ENCODE measurements around the gene SYPL2. TPM values are rescaled to one million over a fixed set of nuclear protein-coding genes. Genes with fewer than 3 reads are reported as not detected.

SYPL2 gene
- total and polyA plus RNA-seq, 2 of the 8 experiments (the other 6 are each of a cell fraction or from before 2014, with no cell fraction given), result 1.5 TPM

GRCh38 chr1:109501644-109502363 is 35.5 kb downstream of the SYPL2 start:
- Histone ChIP-seq H3K4me3 (ENCODE audit: extremely low read depth in 1 of 4, insufficient read depth in 2 of 4, low read depth in 3 of 4, low read length in 4 of 4) (no peak overlapping the region), H2BK20ac (ENCODE audit: low read length) (no peak overlapping the region), H3K56ac (replicated peaks; ENCODE audit: insufficient read length, low read depth, low read length) (no peak overlapping the region), H2AFZ (ENCODE audit: low read length) (no peak overlapping the region), H4K20me1 (replicated peaks in 1 of 2; ENCODE audit: control insufficient read depth in 1 of 2, insufficient read depth in 2 of 2, low read length in 2 of 2) (peaks cover 2% of the 10 kb centered on the region in 2 experiments), H3K23ac (ENCODE audit: insufficient read length) (no peak overlapping the region), H3K79me1 (ENCODE audit: low read depth, low read length) (no peaks in the 10 kb centered on the region), H4K5ac (ENCODE audit: insufficient read length, low read depth, low read length) (no peak overlapping the region), H3K4ac (replicated peaks; ENCODE audit: insufficient read length, low read depth, low read length) (no peak overlapping the region), H3K27ac (ENCODE audit: low read depth, low read length) (no peak overlapping the region), H3K36me3 (ENCODE audit: control insufficient read depth in 2 of 4, insufficient read depth in 4 of 4, low read length in 3 of 4) (peaks cover 0 to 2% (median 0%) of the 10 kb centered on the region in 4 experiments; a peak in 2 of 8 replicates), H3K27me3 (replicated peaks in 1 of 4; ENCODE audit: control insufficient read depth in 3 of 4, extremely low read depth in 1 of 4, insufficient read depth in 3 of 4, low read length in 3 of 4) (no peaks in the 10 kb centered on the region), H3K79me2 (ENCODE audit: control insufficient read depth in 1 of 2, insufficient read depth in 2 of 2, low read length in 2 of 2) (no peaks in the 10 kb centered on the region), H3K9me3 (ENCODE audit: insufficient read depth in 2 of 2, low read depth in 1 of 2, low read length in 1 of 2) (no peaks in the 10 kb centered on the region), H3K4me2 (ENCODE audit: insufficient read depth in 1 of 2, low read depth in 2 of 2, low read length in 2 of 2) (no peak overlapping the region), H4K91ac (replicated peaks; ENCODE audit: insufficient read length, low read length) (no peak overlapping the region), H3K23me2 (ENCODE audit: low read depth, low read length) (no peaks in the 10 kb centered on the region), H3K4me1 (replicated peaks in 1 of 4; ENCODE audit: control insufficient read depth in 3 of 4, insufficient read depth in 4 of 4, low read length in 3 of 4) (peaks cover 0 to 11% (median 5%) of the 10 kb centered on the region in 4 experiments; a peak in 5 of 7 replicates), H2BK5ac (ENCODE audit: low read depth, low read length) (no peak overlapping the region), H2BK120ac (replicated peaks; ENCODE audit: low read depth, low read length) (no peak overlapping the region), H3K18ac (ENCODE audit: extremely low read depth, low read length) (no peak overlapping the region), H2BK12ac (ENCODE audit: low read depth, low read length) (no peak overlapping the region), H3K9ac (replicated peaks in 1 of 4; ENCODE audit: extremely low read depth in 1 of 4, low read depth in 3 of 4, low read length in 3 of 4) (no peak overlapping the region), H3K14ac (ENCODE audit: insufficient read length) (no peak overlapping the region), H2BK15ac (ENCODE audit: low read length) (no peak overlapping the region), H2AK5ac (ENCODE audit: low read depth, low read length) (no peak overlapping the region), H4K8ac (ENCODE audit: extremely low read depth, insufficient read depth, low read length) (no peak overlapping the region)
- ChIA-PET POLR2A (ENCODE audit: partially characterized antibody) (interaction anchor here (2.1 to 2.5 kb wide), 2 partner anchors 8 to 29 kb away, joined by 7 read pairs; partner anchors contain the start of gene AMIGO1), CTCF (ENCODE audit: partially characterized antibody) (interaction anchor here (1.0 to 43.7 kb wide), 4 partner anchors 6 to 194 kb away, joined by 3 to 1755 read pairs (median 666); partner anchors contain the start of genes AMIGO1, ATXN7L2, CYB561D1 and GPR61)
- DNase-seq (ENCODE audit: low read depth in 1 of 2, low spot score in 2 of 2) (no peak), FAIRE-seq (no peak)
- 90% methylated on average over 5 of the region's 5 CpGs; no CpG with 5 or more reads in 1 of the 2 experiments for WGBS, 2 experiments (ENCODE audit: extremely low coverage in 1 of 2, insufficient coverage in 1 of 2, insufficient read length in 1 of 2, insufficient replicate concordance in 2 of 2, low coverage in 1 of 2, low lambda C conversion rate in 2 of 2, missing lambda C conversion rate in 1 of 2)
- TF ChIP-seq RAD21 (IDR thresholded peaks at IDR 0.05 in 1 of 2, conservative IDR thresholded peaks at IDR 0.05 in 1 of 2; ENCODE audit: low read depth in 2 of 2, low read length in 2 of 2) (no peak), BRCA1 (IDR thresholded peaks at IDR 0.05; ENCODE audit: low read depth, low read length) (no peak), CREB1 (IDR thresholded peaks at IDR 0.05) (no peak), RFX5 (IDR thresholded peaks at IDR 0.05; ENCODE audit: borderline replicate concordance, low read depth, low read length) (no peak), NRF1 (IDR thresholded peaks at IDR 0.05; ENCODE audit: low read depth, low read length) (no peak), SAP30 (IDR thresholded peaks at IDR 0.05; ENCODE audit: insufficient read depth, insufficient replicate concordance, low read length) (no peak), SP4 (IDR thresholded peaks at IDR 0.05; ENCODE audit: low read length) (no peak), ZNF274 (IDR thresholded peaks at IDR 0.05; ENCODE audit: borderline replicate concordance, extremely low read depth, low read length) (no peak), TEAD4 (IDR thresholded peaks at IDR 0.05; ENCODE audit: low read depth, low read length) (no peak), ASH2L (IDR thresholded peaks at IDR 0.05; ENCODE audit: low read length) (no peak), HDAC2 (IDR thresholded peaks at IDR 0.05; ENCODE audit: borderline replicate concordance in 1 of 2, low read depth in 2 of 2, low read length in 2 of 2) (no peak), EZH2 (IDR thresholded peaks at IDR 0.05; ENCODE audit: low read depth, low read length, severe bottlenecking) (no peak), SRF (IDR thresholded peaks at IDR 0.05; ENCODE audit: low read depth, low read length) (no peak)
